Measurements from ENCODE around the gene SMCHD1.
"Not testable (repeated sequence)": the region's sequence is repeated elsewhere in the genome, so short reads cannot be mapped to it uniquely, and the experiment has no call there.

DNA sequence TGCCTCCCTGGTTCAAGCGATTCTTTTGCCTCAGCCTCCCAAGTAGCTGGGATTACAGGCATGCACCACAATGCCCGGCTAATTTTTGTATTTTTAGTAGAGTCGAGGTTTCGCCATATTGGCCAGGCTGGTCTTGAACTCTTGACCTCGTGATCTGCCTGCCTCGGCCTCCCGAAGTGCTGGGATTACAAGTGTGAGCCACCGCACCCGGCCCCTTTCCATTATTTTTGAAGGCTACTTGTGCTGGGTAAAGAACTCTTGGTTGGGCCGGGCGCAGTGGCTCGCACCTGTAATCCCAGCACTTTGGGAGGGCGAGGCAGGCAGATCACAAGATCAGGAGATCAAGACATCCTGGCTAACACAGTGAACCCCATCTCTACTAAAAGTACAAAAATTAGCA lies 23.4 kb downstream of the SMCHD1 start:
- TF ChIP-seq, protein P1, sequence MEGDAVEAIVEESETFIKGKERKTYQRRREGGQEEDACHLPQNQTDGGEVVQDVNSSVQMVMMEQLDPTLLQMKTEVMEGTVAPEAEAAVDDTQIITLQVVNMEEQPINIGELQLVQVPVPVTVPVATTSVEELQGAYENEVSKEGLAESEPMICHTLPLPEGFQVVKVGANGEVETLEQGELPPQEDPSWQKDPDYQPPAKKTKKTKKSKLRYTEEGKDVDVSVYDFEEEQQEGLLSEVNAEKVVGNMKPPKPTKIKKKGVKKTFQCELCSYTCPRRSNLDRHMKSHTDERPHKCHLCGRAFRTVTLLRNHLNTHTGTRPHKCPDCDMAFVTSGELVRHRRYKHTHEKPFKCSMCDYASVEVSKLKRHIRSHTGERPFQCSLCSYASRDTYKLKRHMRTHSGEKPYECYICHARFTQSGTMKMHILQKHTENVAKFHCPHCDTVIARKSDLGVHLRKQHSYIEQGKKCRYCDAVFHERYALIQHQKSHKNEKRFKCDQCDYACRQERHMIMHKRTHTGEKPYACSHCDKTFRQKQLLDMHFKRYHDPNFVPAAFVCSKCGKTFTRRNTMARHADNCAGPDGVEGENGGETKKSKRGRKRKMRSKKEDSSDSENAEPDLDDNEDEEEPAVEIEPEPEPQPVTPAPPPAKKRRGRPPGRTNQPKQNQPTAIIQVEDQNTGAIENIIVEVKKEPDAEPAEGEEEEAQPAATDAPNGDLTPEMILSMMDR (IDR thresholded peaks at IDR 0.05): not testable (repeated sequence)
- not testable (repeated sequence) for TF ChIP-seq POLR2A, POLR2AphosphoS5 (IDR thresholded peaks at IDR 0.05)

Measured in breast epithelium (tissue), 3 donors.